Liver (tissue), 9 donors: ENCODE measurements around the gene TBC1D1. TPM values are rescaled to one million over a fixed set of nuclear protein-coding genes. Genes with fewer than 3 reads are reported as not detected.

Source experiments
- DNase-seq: peaks from one replicate; pipeline ENCODE4 v3.0.0-alpha.2; 2017; ENCODE audit warnings: low spot score
- H3K27ac ChIP-seq, 2 donors: one replicate each; pipeline ENCODE4 v1.7.0; 2013; ENCODE audit warnings: inconsistent platforms in 2 of 2, low read length in 2 of 2, control low read depth in 1 of 2, low read depth in 1 of 2, mild to moderate bottlenecking in 1 of 2
- H3K27me3 ChIP-seq, 4 donors: one replicate each; pipeline versions ENCODE4 v1.6.1 to v1.7.0; 2013; ENCODE audit warnings: low read length in 3 of 4, inconsistent platforms in 1 of 4, mild to moderate bottlenecking in 1 of 4, moderate library complexity in 1 of 4; ENCODE audit not compliant: control insufficient read depth in 4 of 4, insufficient read depth in 4 of 4
- H3K36me3 ChIP-seq, 4 donors: one replicate each; pipeline versions ENCODE4 v1.6.1 to v1.7.0; 2013; ENCODE audit warnings: low read length in 3 of 4, mild to moderate bottlenecking in 3 of 4, low read depth in 1 of 4, moderate library complexity in 1 of 4; ENCODE audit not compliant: control insufficient read depth in 4 of 4, insufficient read depth in 3 of 4
- H3K4me1 ChIP-seq, 4 donors: one replicate each; pipeline versions ENCODE4 v1.6.1 to v1.7.0; 2013; ENCODE audit warnings: low read length in 3 of 4, mild to moderate bottlenecking in 3 of 4, moderate library complexity in 1 of 4; ENCODE audit not compliant: control insufficient read depth in 4 of 4, insufficient read depth in 4 of 4
- H3K4me3 ChIP-seq, 3 donors: one replicate each; pipeline versions ENCODE4 v1.6.1 to v1.7.0; 2013; ENCODE audit warnings: low read length in 3 of 3, control low read depth in 1 of 3, low read depth in 1 of 3, mild to moderate bottlenecking in 1 of 3
- H3K9ac ChIP-seq, 2 donors: one replicate each; pipeline ENCODE4 v1.7.0; 2013; ENCODE audit warnings: low read length in 2 of 2, mild to moderate bottlenecking in 2 of 2, moderate library complexity in 2 of 2, control low read depth in 1 of 2, low read depth in 1 of 2
- H3K9me3 ChIP-seq, 4 donors: one replicate each; pipeline versions ENCODE4 v1.6.1 to v1.7.0; 2013; ENCODE audit warnings: low read length in 3 of 4; ENCODE audit not compliant: control insufficient read depth in 4 of 4
- ATF3 ChIP-seq: IDR thresholded peaks from 2 replicates; pipeline ENCODE4 v1.6.1; 2016; ENCODE audit warnings: antibody characterized with exemption
- CTCF ChIP-seq: fragments of 150-350 bp; IDR thresholded peaks from 2 replicates; pipeline ENCODE4 v1.5.1; 2017; ENCODE audit warnings: improper control_type of control experiment, low read depth, low read length; ENCODE audit not compliant: missing input control
- EGR1 ChIP-seq, 2 donors: IDR thresholded peaks; 2 replicates each; pipeline ENCODE4 v1.6.1; 2016 to 2018; ENCODE audit warnings: antibody characterized with exemption in 2 of 2, low read depth in 2 of 2
- FOXA1 ChIP-seq: IDR thresholded peaks from 2 replicates; pipeline ENCODE4 v1.6.1; 2016; ENCODE audit warnings: antibody characterized with exemption
- FOXA2 ChIP-seq: IDR thresholded peaks from 2 replicates; pipeline ENCODE4 v1.6.1; 2016; ENCODE audit warnings: antibody characterized with exemption
- GABPA ChIP-seq, 2 donors: IDR thresholded peaks in 1 of 2; conservative IDR thresholded peaks in 1 of 2; 2 replicates each; pipeline ENCODE4 v1.6.1; 2016; ENCODE audit warnings: antibody characterized with exemption in 2 of 2, mild to moderate bottlenecking in 1 of 2, moderate library complexity in 1 of 2
- HNF4A ChIP-seq, 2 donors: conservative IDR thresholded peaks; 2 replicates each; pipeline ENCODE4 v1.6.1; 2016; ENCODE audit warnings: antibody characterized with exemption in 2 of 2, mild to moderate bottlenecking in 2 of 2
- HNF4G ChIP-seq: IDR thresholded peaks from 2 replicates; pipeline ENCODE4 v1.6.1; 2016; ENCODE audit warnings: antibody characterized with exemption
- JUND ChIP-seq, 2 donors: IDR thresholded peaks; 2 replicates each; pipeline ENCODE4 v1.6.1; 2016; ENCODE audit warnings: antibody characterized with exemption in 2 of 2
- MAX ChIP-seq: IDR thresholded peaks from 2 replicates; pipeline ENCODE4 v1.6.1; 2016; ENCODE audit warnings: antibody characterized with exemption
- NR2F2 ChIP-seq: IDR thresholded peaks from 2 replicates; pipeline ENCODE4 v1.6.1; 2016; ENCODE audit warnings: antibody characterized with exemption
- RAD21 ChIP-seq, 2 donors: IDR thresholded peaks; 2 replicates each; pipeline ENCODE4 v1.6.1; 2016; ENCODE audit warnings: antibody characterized with exemption in 2 of 2, mild to moderate bottlenecking in 2 of 2
- REST ChIP-seq: IDR thresholded peaks from 2 replicates; pipeline ENCODE4 v1.6.1; 2016; ENCODE audit warnings: antibody characterized with exemption, mild to moderate bottlenecking
- RXRA ChIP-seq, 2 donors: IDR thresholded peaks; 2 replicates each; pipeline ENCODE4 v1.6.1; 2017 to 2018; ENCODE audit warnings: antibody characterized with exemption in 2 of 2, mild to moderate bottlenecking in 1 of 2
- SP1 ChIP-seq: IDR thresholded peaks from 2 replicates; pipeline ENCODE4 v1.6.1; 2018; ENCODE audit warnings: antibody characterized with exemption, mild to moderate bottlenecking
- TAF1 ChIP-seq: conservative IDR thresholded peaks from 2 replicates; pipeline ENCODE4 v1.6.1; 2016; ENCODE audit warnings: antibody characterized with exemption, mild to moderate bottlenecking
- YY1 ChIP-seq: IDR thresholded peaks from 2 replicates; pipeline ENCODE4 v1.6.1; 2016; ENCODE audit warnings: antibody characterized with exemption, mild to moderate bottlenecking
- ZBTB33 ChIP-seq: IDR thresholded peaks from 2 replicates; pipeline ENCODE4 v1.6.1; 2016; ENCODE audit warnings: antibody characterized with exemption
- WGBS: extraction: QIAGEN DNeasy Blood & Tissue Kit; methylation state at CpG from one replicate; pipeline ENCODE4 v1.1.7; 2013; 5-methylcytosine and 5-hydroxymethylcytosine counted together
- polyA plus RNA-seq, 2 donors: library from polyadenylated mRNA; stranded (reverse) in 1 of 2; unstranded in 1 of 2; fragments of 200-250 nt in 1 of 2; fragments of >200 nt in 1 of 2; fragmentation: Nextera tagmentation in 1 of 2; extraction: Ambion mirVana in 1 of 2; gene quantifications; one replicate each; pipeline versions ENCODE4 v1.2.1 to v1.2.3, GENCODE V29; 2013 to 2015
- total RNA-seq, 2 donors: library from RNA; depleted of rRNA; stranded (reverse); fragments of >200 nt; gene quantifications; one replicate each; pipeline ENCODE4 v1.2.3, GENCODE V29; 2014
- donor health status: healthy.
- donor health status: healthy.
- donor health status: healthy.
- donor health status: healthy.
- donor health status: healthy.

The TBC1D1 gene
- total and polyA plus RNA-seq, 4 donors, result 15.6 to 41.4 (median 20.9) TPM

- no peaks in the 10 kb centered on the region for H3K27me3 ChIP-seq
- 69% methylated on average over 1 of the region's 1 CpG for WGBS
- no peak for TF ChIP-seq EGR1 (IDR thresholded peaks at IDR 0.05; ENCODE audit: low read depth in 2 of 2)
- TF ChIP-seq REST, result no peak
- no peak for TF ChIP-seq RXRA (IDR thresholded peaks at IDR 0.05)
- no peak for TF ChIP-seq TAF1
- H3K27ac ChIP-seq, result no peak overlapping the region
- DNase-seq, result no peak
- H3K9me3 ChIP-seq, result no peaks in the 10 kb centered on the region
- no peak overlapping the region for H3K9ac ChIP-seq
- H3K36me3 ChIP-seq, result no peaks in the 10 kb centered on the region
- no peak overlapping the region for H3K4me3 ChIP-seq
- H3K4me1 ChIP-seq, result peaks cover 3 to 22% (median 12%) of the 10 kb centered on the region in 4 donors
Measured at GRCh38 chr4:38157592-38157991, 266.7 kb downstream of the TBC1D1 start.

- no peak overlapping the region for H3K4me3 ChIP-seq
- H3K36me3 ChIP-seq, result no peaks in the 10 kb centered on the region
- H3K4me1 ChIP-seq, result peaks cover 5 to 23% (median 12%) of the 10 kb centered on the region in 4 donors
- WGBS, result 29% methylated on average over 3 of the region's 3 CpGs
- H3K9ac ChIP-seq, result peak overlapping the region in 1 of 2 donors; percentile 5
- peak overlapping the region; percentile 76 to 84 for H3K27ac ChIP-seq
- no peaks in the 10 kb centered on the region for H3K9me3 ChIP-seq
- no peak for DNase-seq
- H3K27me3 ChIP-seq, result no peaks in the 10 kb centered on the region
- TF ChIP-seq HNF4A (conservative IDR thresholded peaks at IDR 0.05) (peak; percentile 43 to 57), EGR1 (IDR thresholded peaks at IDR 0.05; ENCODE audit: low read depth in 2 of 2) (no peak), TAF1 (no peak), REST (no peak), NR2F2 (peak; percentile 39), CTCF (no peak), ZBTB33 (no peak), RXRA (IDR thresholded peaks at IDR 0.05) (peak; percentile 83 to 87), RAD21 (IDR thresholded peaks at IDR 0.05) (peak in 1 of 2 donors; percentile 47), HNF4G (no peak), SP1 (peak; percentile 62), FOXA2 (no peak), MAX (peak; percentile 49), FOXA1 (peak; percentile 5), ATF3 (peak; percentile 44), GABPA (IDR thresholded peaks at IDR 0.05 in 1 of 2, conservative IDR thresholded peaks at IDR 0.05 in 1 of 2) (peak in 1 of 2 donors; percentile 64), JUND (IDR thresholded peaks at IDR 0.05) (peak in 1 of 2 donors; percentile 84), YY1 (peak; percentile 33)
Measured at GRCh38 chr4:38160487-38161207, 269.8 kb downstream of the TBC1D1 start.
